ENCODE measurements around the gene ZNF500. TPM values are rescaled to one million over a fixed set of nuclear protein-coding genes. Genes with fewer than 3 reads are reported as not detected.

ZNF500 gene
- total and polyA plus RNA-seq, 2 of the 4 experiments (the other 2 are of a cell fraction), result 4.5 to 5.9 TPM

DNA sequence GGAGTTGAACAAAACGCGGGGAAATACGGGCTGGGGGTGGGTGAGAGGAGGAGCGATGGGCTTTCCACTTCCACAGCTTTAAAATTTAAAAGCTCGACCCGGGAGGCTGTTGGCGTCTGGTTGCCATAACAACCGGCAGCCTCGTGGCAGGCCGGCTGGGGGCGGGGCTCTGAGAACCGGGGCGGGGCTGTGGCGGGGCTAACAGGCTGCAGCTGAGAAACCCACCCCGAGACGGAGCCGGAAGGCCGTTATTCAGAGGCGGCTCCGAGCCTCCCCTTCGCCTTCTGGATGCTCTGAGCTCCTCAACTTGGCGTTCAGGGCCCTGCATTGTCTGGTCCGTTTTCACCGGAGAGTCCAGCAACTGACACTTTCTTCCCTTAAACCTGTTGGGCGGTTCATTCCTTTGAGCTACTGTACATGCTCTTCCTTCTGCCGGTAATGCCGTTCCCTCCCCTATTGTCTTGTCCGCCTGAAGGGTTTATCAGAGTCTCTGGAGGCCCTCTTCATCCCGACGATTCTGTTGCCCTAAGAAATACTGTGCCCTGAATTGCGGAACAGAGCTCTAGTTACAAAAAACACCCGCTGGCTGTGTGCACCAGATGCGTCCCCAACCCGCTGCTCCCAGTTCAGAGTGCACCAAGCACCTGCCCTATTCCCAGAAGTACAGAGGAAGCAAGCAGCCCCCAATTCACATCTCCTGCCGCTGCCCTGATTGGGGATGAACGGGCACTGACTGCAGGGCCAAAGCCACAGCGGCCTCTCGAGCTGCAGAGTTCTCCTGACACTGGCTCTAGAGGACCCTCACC is 32.0 kb downstream of the ZNF500 start:
- H2BK120ac ChIP-seq (ENCODE audit: low read depth, low read length), result no peak overlapping the region
- H4K91ac ChIP-seq (ENCODE audit: insufficient read depth, low read depth, low read length), result peak overlapping the region; percentile 49
- in situ Hi-C loops (cut with MboI; ENCODE audit: low sequenced_read_pairs) (no loop called here), dilution Hi-C loops (cut with HindIII; ENCODE audit: low sequenced_read_pairs, unreplicated experiment) (no loop called here), intact Hi-C loops (cut with micrococcal nuclease) (loop anchor here (2.0 kb wide), 2 partner anchors 32 to 222 kb away; partner anchors contain the start of gene ZNF500)
- peak overlapping the region; percentile 84 for H2AK9ac ChIP-seq (replicated peaks; ENCODE audit: low read depth, low read length, poor library complexity)
- POLR2A ChIA-PET (ENCODE audit: unreplicated experiment), result interaction anchor here (0.6 kb wide), 1 partner anchor 111 kb away, joined by 3 read pairs; no protein-coding TSS in a partner anchor
- peak overlapping the region; percentile 65 for H3K4ac ChIP-seq (ENCODE audit: low read depth, low read length)
- H2AK5ac ChIP-seq (ENCODE audit: low read depth, low read length), result peak overlapping the region; percentile 41; the same call in 1 of the 2 replicates
- no peaks in the 10 kb centered on the region for H3K9me3 ChIP-seq (ENCODE audit: control insufficient read depth, insufficient read depth, low read length)
- H3K18ac ChIP-seq (ENCODE audit: low read depth, low read length), result peak overlapping the region; percentile 74
- H2BK20ac ChIP-seq (ENCODE audit: low read depth, low read length), result no peak overlapping the region
- peak overlapping the region; percentile 48 for H3K56ac ChIP-seq (ENCODE audit: extremely low read depth, insufficient read depth, low read length)
- H3K27me3 ChIP-seq (ENCODE audit: control insufficient read depth, insufficient read depth, low read length), result no peaks in the 10 kb centered on the region
- ATAC-seq (ENCODE audit: low read depth) (peak; percentile 79), DNase-seq (peak; percentile 70)
- H3K4me3 ChIP-seq (ENCODE audit: insufficient read depth, low read depth, low read length), result peak overlapping the region; percentile 89
- H3K4me1 ChIP-seq (ENCODE audit: control insufficient read depth, insufficient read depth, low read length), result peaks cover 4% of the 10 kb centered on the region
- peaks cover 19 to 31% of the 10 kb centered on the region in 2 experiments for H3K79me1 ChIP-seq (ENCODE audit: low read depth in 1 of 2, low read length in 2 of 2)
- 9% methylated on average over 15 of the region's 38 CpGs; no CpG with 5 or more reads in 1 of the 2 experiments for WGBS, 2 experiments (ENCODE audit: extremely low coverage in 2 of 2, insufficient read length in 1 of 2)
- H2BK15ac ChIP-seq (ENCODE audit: low read depth, low read length), result no peak overlapping the region; the same call in 2 of the 3 replicates
- peaks cover 4% of the 10 kb centered on the region for H3K36me3 ChIP-seq (ENCODE audit: control insufficient read depth, insufficient read depth, low read length)
- H4K20me1 ChIP-seq (ENCODE audit: insufficient read depth, low read length), result peaks cover 3% of the 10 kb centered on the region; the same call in 1 of the 2 replicates
- H2AFZ ChIP-seq (replicated peaks; ENCODE audit: low read length, poor library complexity), result peak overlapping the region; percentile 98
- H4K8ac ChIP-seq (ENCODE audit: low read depth in 2 of 2, low read length in 2 of 2), result peak overlapping the region; percentile 86 to 92
- H3K27ac ChIP-seq (ENCODE audit: insufficient read depth, low read length), result peak overlapping the region; percentile 84
- H3K14ac ChIP-seq (replicated peaks; ENCODE audit: low read depth, low read length), result peak overlapping the region; percentile 57
- H3K4me2 ChIP-seq (ENCODE audit: low read depth, low read length), result peak overlapping the region; percentile 94
- peak overlapping the region; percentile 92 for H3K9ac ChIP-seq (ENCODE audit: low read depth, low read length)
- H2BK5ac ChIP-seq (ENCODE audit: low read depth, low read length, poor library complexity, severe bottlenecking), result peak overlapping the region; percentile 53
- no TSS peak for BruUV-seq (replicated peaks)
- peak overlapping the region; percentile 82 for H4K5ac ChIP-seq (ENCODE audit: low read depth, low read length)
- H3K9me1 ChIP-seq (ENCODE audit: insufficient read depth, low read length), result peaks cover 4% of the 10 kb centered on the region; the same call in 1 of the 2 replicates
- peak overlapping the region; percentile 29 for H3K23ac ChIP-seq (ENCODE audit: low read depth, low read length)
- CTCF ChIA-PET, result interaction anchor here (0.6 to 0.8 kb wide), 2 partner anchors 11 to 220 kb away, joined by 3 to 4 read pairs; no protein-coding TSS in a partner anchor
- TF ChIP-seq MXI1 (IDR thresholded peaks at IDR 0.05; ENCODE audit: borderline replicate concordance, low read depth, low read length) (peak; percentile 95), RAD21 (IDR thresholded peaks at IDR 0.05; ENCODE audit: low read length) (no peak), NFE2L2 (IDR thresholded peaks at IDR 0.05; ENCODE audit: low read depth, low read length) (no peak), RCOR1 (IDR thresholded peaks at IDR 0.05; ENCODE audit: insufficient replicate concordance, low read length) (no peak), POLR2A (IDR thresholded peaks at IDR 0.05; ENCODE audit: low read depth, low read length) (peak; percentile 36; the same call in 1 of the 2 replicates), USF2 (IDR thresholded peaks at IDR 0.05; ENCODE audit: low read depth, low read length) (no peak), MAZ (IDR thresholded peaks at IDR 0.05; ENCODE audit: borderline replicate concordance, low read depth, low read length) (no peak), MAFK (IDR thresholded peaks at IDR 0.05; ENCODE audit: low read depth, low read length) (no peak)
- TF ChIP-seq, protein P1, sequence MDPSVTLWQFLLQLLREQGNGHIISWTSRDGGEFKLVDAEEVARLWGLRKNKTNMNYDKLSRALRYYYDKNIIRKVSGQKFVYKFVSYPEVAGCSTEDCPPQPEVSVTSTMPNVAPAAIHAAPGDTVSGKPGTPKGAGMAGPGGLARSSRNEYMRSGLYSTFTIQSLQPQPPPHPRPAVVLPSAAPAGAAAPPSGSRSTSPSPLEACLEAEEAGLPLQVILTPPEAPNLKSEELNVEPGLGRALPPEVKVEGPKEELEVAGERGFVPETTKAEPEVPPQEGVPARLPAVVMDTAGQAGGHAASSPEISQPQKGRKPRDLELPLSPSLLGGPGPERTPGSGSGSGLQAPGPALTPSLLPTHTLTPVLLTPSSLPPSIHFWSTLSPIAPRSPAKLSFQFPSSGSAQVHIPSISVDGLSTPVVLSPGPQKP (IDR thresholded peaks at IDR 0.05; ENCODE audit: borderline replicate concordance, low read depth, low read length), result no peak
